Measurements from ENCODE around the gene VPS52. TPM values are rescaled to one million over a fixed set of nuclear protein-coding genes. Genes with fewer than 3 reads are reported as not detected.

Gene VPS52
- total and polyA plus RNA-seq, 12 donors: 21.9 to 115 (median 63.5) TPM

- WGBS, 4 donors: 4 to 10% (median 5%) methylated on average over 12 to 28 of the region's 28 CpGs
- peak; percentile 80 to 96 (median 91) for DNase-seq
- Histone ChIP-seq H3K27ac (peak overlapping the region in 4 of 5 donors; percentile 89 to 96 (median 93)), H3K4me1 (replicated peaks in 1 of 2) (peaks cover 20 to 23% of the 10 kb centered on the region in 2 donors), H3K9me3 (replicated peaks in 1 of 3) (no peaks in the 10 kb centered on the region), H3K4me3 (peak overlapping the region in 2 of 4 donors; percentile 27 to 40), H3K36me3 (replicated peaks in 1 of 2) (no peaks in the 10 kb centered on the region), H3K27me3 (no peaks in the 10 kb centered on the region)
- TF ChIP-seq POLR2A (IDR thresholded peaks at IDR 0.05) (no peak), CTCF (IDR thresholded peaks at IDR 0.05) (peak; percentile 91 to 99 (median 99))
- intact Hi-C loops (cut with DNase I): loop anchor here (5.0 to 10.0 kb wide), 5 partner anchors 36 to 233 kb away; partner anchors contain the start of gene RING1 (in 1 of the 2)
Measured at GRCh38 chr6:33247977-33248642, 23.6 kb downstream of the VPS52 start.

DNA sequence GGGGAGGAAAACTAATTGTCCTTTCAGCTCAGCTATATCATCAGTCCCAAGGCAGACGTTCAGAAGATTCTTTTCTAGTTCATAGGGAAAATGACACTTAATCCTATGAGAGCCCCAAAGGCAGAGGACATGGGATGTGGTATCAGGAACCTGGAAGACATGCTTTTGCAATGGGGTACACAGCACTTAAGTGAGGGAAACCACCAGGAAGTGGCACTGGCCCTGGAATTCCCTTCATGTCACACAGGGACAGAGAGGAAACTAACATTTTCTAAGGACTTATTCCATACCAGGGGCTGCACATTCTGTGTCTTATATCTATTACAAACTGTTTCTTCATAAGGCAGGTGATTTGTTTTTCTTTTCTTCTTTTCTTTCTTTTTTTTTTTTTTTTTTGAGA, 28.2 kb downstream of the VPS52 start:
- no peaks in the 10 kb centered on the region for H3K36me3 ChIP-seq (replicated peaks in 1 of 2)
- no peak overlapping the region for H3K4me3 ChIP-seq
- H3K27ac ChIP-seq: no peak overlapping the region
- TF ChIP-seq POLR2A (IDR thresholded peaks at IDR 0.05) (no peak), CTCF (IDR thresholded peaks at IDR 0.05) (no peak)
- 9 to 33% (median 23%) methylated on average over 1 of the region's 1 CpG for WGBS, 4 donors
- H3K9me3 ChIP-seq (replicated peaks in 1 of 3): no peaks in the 10 kb centered on the region
- peaks cover under 1 to 6% of the 10 kb centered on the region in 2 donors for H3K4me1 ChIP-seq (replicated peaks in 1 of 2)
- peaks cover 10% of the 10 kb centered on the region for H3K27me3 ChIP-seq
- DNase-seq: peak in 1 of 7 donors; percentile 13
- intact Hi-C loops (cut with DNase I): loop anchor here in 1 of 2 donors (10.0 kb wide), 2 partner anchors 129 to 229 kb away; no protein-coding TSS in a partner anchor

DNA sequence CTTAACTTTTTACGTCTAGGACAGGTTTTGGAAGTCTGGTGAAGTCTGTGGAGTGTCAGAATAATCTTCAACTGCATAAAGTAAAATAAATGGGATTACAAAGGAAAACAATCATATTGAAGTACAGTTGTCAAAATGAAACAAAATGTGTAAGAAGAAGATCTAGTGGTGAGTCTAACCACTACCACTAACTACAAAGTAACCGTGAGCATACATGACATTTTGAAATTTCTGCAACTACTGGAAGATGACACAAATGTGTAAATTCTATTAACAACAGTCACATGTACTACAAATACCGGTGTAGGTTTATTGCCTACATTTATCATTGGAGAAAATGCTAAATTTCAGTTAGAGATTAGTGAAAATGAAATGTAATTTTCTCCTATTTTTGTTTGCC, 29.7 kb downstream of the VPS52 start:
- intact Hi-C loops (cut with DNase I): loop anchor here in 1 of 2 donors (10.0 kb wide), 2 partner anchors 127 to 227 kb away; no protein-coding TSS in a partner anchor
- DNase-seq: no peak
- 49 to 62% (median 59%) methylated on average over 3 of the region's 3 CpGs for WGBS, 4 donors
- Histone ChIP-seq H3K4me3 (no peak overlapping the region), H3K9me3 (replicated peaks in 1 of 3) (no peaks in the 10 kb centered on the region), H3K36me3 (replicated peaks in 1 of 2) (no peaks in the 10 kb centered on the region), H3K27me3 (peaks cover 10% of the 10 kb centered on the region), H3K27ac (no peak overlapping the region), H3K4me1 (replicated peaks in 1 of 2) (peaks cover 0 to 3% of the 10 kb centered on the region in 2 donors)
- TF ChIP-seq POLR2A (IDR thresholded peaks at IDR 0.05) (no peak), CTCF (IDR thresholded peaks at IDR 0.05) (no peak)

DNA sequence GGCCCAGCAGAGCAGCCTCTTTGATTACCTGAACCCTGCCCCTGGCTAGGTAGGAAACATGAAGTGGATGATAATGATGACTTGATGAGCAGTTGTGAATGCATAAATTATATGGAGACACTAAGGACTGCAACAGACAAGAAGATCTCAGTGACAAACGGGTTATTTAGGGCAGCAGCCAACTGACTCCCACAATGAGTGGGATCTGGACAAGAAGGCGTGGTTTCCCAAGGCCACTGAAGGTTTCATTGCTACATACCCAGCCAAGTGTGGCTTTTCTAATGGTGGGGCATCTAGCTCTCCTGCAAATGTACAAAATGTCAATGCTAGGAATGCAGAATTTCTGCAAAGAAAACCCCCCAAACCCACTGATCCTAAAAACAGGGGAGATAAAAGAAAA, 33.9 kb downstream of the VPS52 start:
- Histone ChIP-seq H3K4me3 (no peak overlapping the region), H3K36me3 (replicated peaks in 1 of 2) (no peaks in the 10 kb centered on the region), H3K4me1 (replicated peaks in 1 of 2) (peaks cover 0 to 3% of the 10 kb centered on the region in 2 donors), H3K27me3 (peaks cover 16% of the 10 kb centered on the region), H3K9me3 (replicated peaks in 1 of 3) (no peaks in the 10 kb centered on the region), H3K27ac (no peak overlapping the region)
- intact Hi-C loops (cut with DNase I): no loop called here
- no peak for TF ChIP-seq POLR2A (IDR thresholded peaks at IDR 0.05)
- TF ChIP-seq CTCF (IDR thresholded peaks at IDR 0.05): no peak
- peak in 2 of 7 donors; percentile 50 to 56 for DNase-seq
- WGBS, 4 donors: 26 to 59% (median 39%) methylated on average over 2 of the region's 2 CpGs
